DOHH2 (cell line): ENCODE measurements around the gene AANAT.

ENCODE experiments used
- H3F3A ChIP-seq: fragments of 200-600 bp; sonication (generic), shearing (Covaris generic); 2 replicates; pipeline ENCODE4 v1.6.0; 2016; ENCODE audit warnings: antibody characterized with exemption, mild to moderate bottlenecking; ENCODE audit not compliant: control insufficient read depth, insufficient read depth
- H3K27ac ChIP-seq: fragments of 200-600 bp; sonication (generic); 2 replicates; pipeline ENCODE4 v1.5.1; 2014; ENCODE audit warnings: low read depth, mild to moderate bottlenecking, low read length, moderate library complexity
- H3K27me3 ChIP-seq: fragments of 200-600 bp; sonication (generic); 2 replicates; pipeline ENCODE4 v1.6.1; 2014; ENCODE audit warnings: mild to moderate bottlenecking, low read length, mixed read lengths; ENCODE audit not compliant: control insufficient read depth
- H3K36me3 ChIP-seq: fragments of 200-600 bp; sonication (generic); 2 replicates; pipeline ENCODE4 v1.6.1; 2014; ENCODE audit warnings: mild to moderate bottlenecking, low read length, moderate library complexity, mixed read lengths; ENCODE audit not compliant: control insufficient read depth
- H3K4me1 ChIP-seq: fragments of 200-600 bp; sonication (generic); 2 replicates; pipeline ENCODE4 v1.6.1; 2014; ENCODE audit warnings: mild to moderate bottlenecking, low read length, mixed read lengths; ENCODE audit not compliant: control insufficient read depth
- H3K4me2 ChIP-seq: fragments of 200-600 bp; sonication (generic); 2 replicates; pipeline ENCODE4 v1.6.0; 2014; ENCODE audit warnings: mild to moderate bottlenecking, low read length, moderate library complexity
- H3K4me3 ChIP-seq: fragments of 200-600 bp; sonication (generic); 2 replicates; pipeline ENCODE4 v1.5.1; 2014; ENCODE audit warnings: mild to moderate bottlenecking, low read length, mixed read lengths
- H3K79me2 ChIP-seq: fragments of 200-600 bp; sonication (generic); 2 replicates; pipeline ENCODE4 v1.6.1; 2014; ENCODE audit warnings: mild to moderate bottlenecking, low read length, mixed read lengths; ENCODE audit not compliant: control insufficient read depth
- H3K9me2 ChIP-seq: fragments of 200-600 bp; sonication (generic); replicated peaks from 2 replicates; pipeline ENCODE4 v1.6.1; 2014; ENCODE audit warnings: mild to moderate bottlenecking, low read length, mixed read lengths; ENCODE audit not compliant: control insufficient read depth
- H3K9me3 ChIP-seq: fragments of 200-600 bp; sonication (generic); 2 replicates; pipeline ENCODE4 v1.6.1; 2014; ENCODE audit warnings: antibody characterized with exemption, low read length, mixed read lengths; ENCODE audit not compliant: control insufficient read depth, insufficient read depth
- H4K20me1 ChIP-seq: fragments of 200-600 bp; sonication (generic); 2 replicates; pipeline ENCODE4 v1.6.0; 2014; ENCODE audit warnings: low read depth, mild to moderate bottlenecking, antibody characterized with exemption, low read length, moderate library complexity; ENCODE audit not compliant: control insufficient read depth, insufficient read depth
- EZH2phosphoT487 ChIP-seq: fragments of 200-600 bp; sonication (generic); IDR thresholded peaks from 2 replicates; pipeline ENCODE4 v1.6.1; 2017; ENCODE audit warnings: borderline replicate concordance, mild to moderate bottlenecking, antibody characterized with exemption, low read length, moderate library complexity, mixed read lengths
- TF ChIP-seq, protein P1 (sequence below): fragments of 200-600 bp; sonication (generic); IDR thresholded peaks from one replicate; pipeline ENCODE4 v1.5.1; 2014; ENCODE audit warnings: antibody characterized with exemption, mild to moderate bottlenecking, low read depth, low read length; ENCODE audit not compliant: poor library complexity, severe bottlenecking

The AANAT gene

GRCh38 chr17:76432004-76432403 lies 35.4 kb upstream of the AANAT start:
- Histone ChIP-seq H3K9me3 (no peaks in the 10 kb centered on the region), H3K36me3 (peaks cover 35% of the 10 kb centered on the region), H3K9me2 (no peaks in the 10 kb centered on the region), H3K4me1 (peaks cover 91% of the 10 kb centered on the region), H3K27ac (peak overlapping the region; percentile 56), H3K79me2 (peaks cover 92% of the 10 kb centered on the region), H4K20me1 (no peaks in the 10 kb centered on the region), H3K27me3 (no peaks in the 10 kb centered on the region), H3F3A (peaks cover 26% of the 10 kb centered on the region), H3K4me3 (peak overlapping the region; percentile 72), H3K4me2 (peak overlapping the region; percentile 96)
- TF ChIP-seq EZH2phosphoT487 = no peak
- TF ChIP-seq, protein P1, sequence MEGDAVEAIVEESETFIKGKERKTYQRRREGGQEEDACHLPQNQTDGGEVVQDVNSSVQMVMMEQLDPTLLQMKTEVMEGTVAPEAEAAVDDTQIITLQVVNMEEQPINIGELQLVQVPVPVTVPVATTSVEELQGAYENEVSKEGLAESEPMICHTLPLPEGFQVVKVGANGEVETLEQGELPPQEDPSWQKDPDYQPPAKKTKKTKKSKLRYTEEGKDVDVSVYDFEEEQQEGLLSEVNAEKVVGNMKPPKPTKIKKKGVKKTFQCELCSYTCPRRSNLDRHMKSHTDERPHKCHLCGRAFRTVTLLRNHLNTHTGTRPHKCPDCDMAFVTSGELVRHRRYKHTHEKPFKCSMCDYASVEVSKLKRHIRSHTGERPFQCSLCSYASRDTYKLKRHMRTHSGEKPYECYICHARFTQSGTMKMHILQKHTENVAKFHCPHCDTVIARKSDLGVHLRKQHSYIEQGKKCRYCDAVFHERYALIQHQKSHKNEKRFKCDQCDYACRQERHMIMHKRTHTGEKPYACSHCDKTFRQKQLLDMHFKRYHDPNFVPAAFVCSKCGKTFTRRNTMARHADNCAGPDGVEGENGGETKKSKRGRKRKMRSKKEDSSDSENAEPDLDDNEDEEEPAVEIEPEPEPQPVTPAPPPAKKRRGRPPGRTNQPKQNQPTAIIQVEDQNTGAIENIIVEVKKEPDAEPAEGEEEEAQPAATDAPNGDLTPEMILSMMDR = no peak

- no peaks in the 10 kb centered on the region for H3K9me2 ChIP-seq
- H3K79me2 ChIP-seq = peaks cover 93% of the 10 kb centered on the region
- H3K4me2 ChIP-seq = peak overlapping the region; percentile 96
- H3K36me3 ChIP-seq = peaks cover 35% of the 10 kb centered on the region
- peaks cover 89% of the 10 kb centered on the region for H3K4me1 ChIP-seq
- peaks cover 20% of the 10 kb centered on the region for H3F3A ChIP-seq
- peak overlapping the region; percentile 88 for H3K27ac ChIP-seq
- no peaks in the 10 kb centered on the region for H4K20me1 ChIP-seq
- no peaks in the 10 kb centered on the region for H3K27me3 ChIP-seq
- H3K9me3 ChIP-seq = no peaks in the 10 kb centered on the region
- TF ChIP-seq EZH2phosphoT487 = no peak
- TF ChIP-seq, protein P1 = peak; percentile 64
- H3K4me3 ChIP-seq = peak overlapping the region; percentile 72
These were observed 34.6 kb upstream of the AANAT start for GRCh38 chr17:76432712-76433336.

DNA sequence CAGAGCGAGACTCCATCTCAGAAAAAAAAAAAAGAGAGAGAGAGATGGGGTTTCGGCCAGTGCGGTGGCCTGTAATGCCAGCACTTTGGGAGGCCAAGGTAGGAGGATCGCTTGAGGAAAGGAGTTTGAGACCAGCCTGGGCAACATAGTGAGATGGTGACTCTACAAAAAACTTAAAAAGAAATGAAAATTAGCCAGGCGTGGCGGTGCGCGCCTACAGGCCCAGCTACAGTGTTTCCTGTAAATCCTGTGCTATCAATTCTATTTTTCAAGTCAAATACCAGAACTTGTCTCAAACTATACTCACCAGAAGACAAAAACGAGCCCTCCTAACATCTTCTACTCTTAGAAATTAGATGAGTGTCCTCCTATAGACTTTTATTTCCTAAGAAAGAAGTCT lies 33.7 kb upstream of the AANAT start:
- H3K9me3 ChIP-seq = no peaks in the 10 kb centered on the region
- H3K36me3 ChIP-seq = peaks cover 32% of the 10 kb centered on the region
- peak overlapping the region; percentile 88 for H3K27ac ChIP-seq
- H3K4me3 ChIP-seq = peak overlapping the region; percentile 72
- no peaks in the 10 kb centered on the region for H4K20me1 ChIP-seq
- H3K27me3 ChIP-seq = no peaks in the 10 kb centered on the region
- H3K4me1 ChIP-seq = peaks cover 89% of the 10 kb centered on the region
- H3K9me2 ChIP-seq = no peaks in the 10 kb centered on the region
- H3F3A ChIP-seq = peaks cover 15% of the 10 kb centered on the region
- peaks cover 95% of the 10 kb centered on the region for H3K79me2 ChIP-seq
- TF ChIP-seq, protein P1 = no peak
- TF ChIP-seq EZH2phosphoT487 = no peak
- H3K4me2 ChIP-seq = peak overlapping the region; percentile 96
